GM12801 (cell line): Measurements from ENCODE around the gene ZNF556.

Experiments used
- TF ChIP-seq, protein P1 (sequence below): IDR thresholded peaks from one replicate; pipeline ENCODE4 v1.5.1; 2011; ENCODE audit warnings: control low read depth; ENCODE audit not compliant: insufficient read length; ENCODE audit errors: extremely low read depth

Gene ZNF556

DNA sequence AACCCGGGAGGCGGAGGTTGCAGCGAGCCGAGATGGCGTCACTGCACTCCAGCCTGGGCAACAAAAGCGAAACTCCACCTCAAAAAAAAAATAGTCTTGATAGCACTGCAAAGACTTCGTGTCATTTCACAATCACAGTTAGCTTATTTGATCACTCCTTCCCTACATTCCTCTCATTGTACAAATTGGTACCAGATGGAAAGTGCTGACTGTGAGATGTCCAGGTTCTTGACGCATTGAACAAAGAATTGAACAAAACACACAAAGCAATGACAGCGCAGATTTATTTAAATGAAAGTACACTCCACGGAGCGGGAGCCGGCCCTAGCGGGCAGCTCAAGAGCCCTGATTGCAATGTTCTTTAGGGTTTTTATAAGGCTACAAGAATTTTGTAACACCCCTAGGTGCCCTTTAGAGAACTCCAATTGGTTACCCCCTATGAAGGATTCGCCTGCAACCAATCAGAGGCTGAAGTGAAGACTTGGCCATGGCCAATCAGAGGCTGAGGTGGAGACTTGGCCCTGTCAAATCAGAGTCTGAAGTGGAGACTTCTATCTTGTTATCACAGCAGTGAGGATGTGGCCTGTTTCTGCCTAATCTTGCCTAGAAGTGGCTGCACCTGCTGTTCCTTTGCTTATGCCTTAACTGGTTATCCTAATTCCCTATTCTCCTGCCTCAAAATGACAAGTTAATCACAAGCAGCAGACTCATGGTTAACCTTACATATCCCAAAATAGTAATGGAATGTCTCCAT lies 16.7 kb downstream of the ZNF556 start:
- TF ChIP-seq, protein P1, sequence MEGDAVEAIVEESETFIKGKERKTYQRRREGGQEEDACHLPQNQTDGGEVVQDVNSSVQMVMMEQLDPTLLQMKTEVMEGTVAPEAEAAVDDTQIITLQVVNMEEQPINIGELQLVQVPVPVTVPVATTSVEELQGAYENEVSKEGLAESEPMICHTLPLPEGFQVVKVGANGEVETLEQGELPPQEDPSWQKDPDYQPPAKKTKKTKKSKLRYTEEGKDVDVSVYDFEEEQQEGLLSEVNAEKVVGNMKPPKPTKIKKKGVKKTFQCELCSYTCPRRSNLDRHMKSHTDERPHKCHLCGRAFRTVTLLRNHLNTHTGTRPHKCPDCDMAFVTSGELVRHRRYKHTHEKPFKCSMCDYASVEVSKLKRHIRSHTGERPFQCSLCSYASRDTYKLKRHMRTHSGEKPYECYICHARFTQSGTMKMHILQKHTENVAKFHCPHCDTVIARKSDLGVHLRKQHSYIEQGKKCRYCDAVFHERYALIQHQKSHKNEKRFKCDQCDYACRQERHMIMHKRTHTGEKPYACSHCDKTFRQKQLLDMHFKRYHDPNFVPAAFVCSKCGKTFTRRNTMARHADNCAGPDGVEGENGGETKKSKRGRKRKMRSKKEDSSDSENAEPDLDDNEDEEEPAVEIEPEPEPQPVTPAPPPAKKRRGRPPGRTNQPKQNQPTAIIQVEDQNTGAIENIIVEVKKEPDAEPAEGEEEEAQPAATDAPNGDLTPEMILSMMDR = no peak

DNA sequence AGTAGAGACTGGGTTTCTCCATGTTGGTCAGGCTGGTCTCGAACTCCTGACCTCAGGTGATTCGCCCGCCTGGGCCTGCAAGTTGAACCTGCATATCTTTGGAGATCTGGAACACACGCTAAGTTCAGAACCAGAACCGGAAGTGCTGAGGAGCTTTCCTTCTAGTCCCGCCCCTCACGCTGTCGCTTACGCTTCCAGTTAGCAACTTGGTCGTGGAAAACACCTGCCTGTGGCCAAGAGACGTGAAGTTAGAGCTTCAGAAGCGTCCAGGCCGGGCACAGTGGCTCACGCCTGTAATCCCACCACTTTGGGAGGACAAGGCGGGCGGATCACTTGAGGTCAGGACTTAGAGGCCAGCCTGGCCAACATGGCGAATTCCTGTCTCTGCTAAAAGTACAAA lies 18.6 kb downstream of the ZNF556 start:
- TF ChIP-seq, protein P1 = no peak

DNA sequence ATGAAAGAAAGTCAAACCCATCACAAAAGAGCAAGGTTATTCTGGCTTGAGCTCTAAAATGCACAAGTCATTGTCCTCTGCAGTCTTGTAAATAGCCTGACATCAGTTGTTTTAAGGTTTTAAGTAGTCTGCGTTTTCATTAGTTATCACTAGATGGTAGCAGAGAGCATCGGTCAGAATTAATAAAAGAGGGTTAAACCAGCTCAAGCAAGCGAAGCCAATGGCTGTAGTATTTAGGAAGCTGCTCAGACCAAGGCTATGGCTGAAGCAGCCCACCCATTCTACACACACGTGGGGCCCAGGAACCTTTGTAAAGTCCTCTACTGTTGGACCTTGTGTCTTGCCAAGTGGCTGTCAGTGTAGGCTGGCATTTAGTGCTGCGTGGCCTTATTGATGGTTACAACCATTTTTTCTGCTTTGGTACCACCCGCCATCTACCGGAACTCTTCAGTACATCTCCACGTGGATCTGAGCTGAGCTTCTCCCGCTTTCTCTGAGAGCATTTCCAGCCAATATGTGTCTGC lies 20.3 kb downstream of the ZNF556 start:
- TF ChIP-seq, protein P1 = no peak

DNA sequence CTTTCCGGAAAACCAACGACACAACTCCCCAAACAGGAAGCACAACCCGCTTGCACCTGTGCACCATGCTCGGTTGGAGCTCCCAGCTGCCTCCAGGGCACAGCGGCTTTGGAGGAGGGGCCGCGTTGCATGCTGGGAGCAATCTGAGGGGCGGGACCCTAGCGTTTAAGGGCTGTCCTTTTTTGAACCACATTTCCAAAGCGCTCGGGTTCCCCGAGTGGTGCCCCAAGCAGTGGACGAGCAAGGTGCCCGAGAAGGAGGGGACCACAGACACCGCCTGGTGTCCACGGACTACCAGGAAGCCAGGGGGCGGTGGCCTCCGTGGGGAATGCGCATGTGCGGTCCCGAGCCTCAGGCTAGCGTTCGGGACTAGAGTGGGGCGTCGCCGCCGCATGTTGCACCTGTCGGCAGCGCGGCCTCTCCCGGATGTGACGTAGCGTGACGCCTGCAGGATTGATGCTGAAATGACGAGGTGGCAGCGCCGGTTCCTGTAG lies 21.6 kb downstream of the ZNF556 start:
- TF ChIP-seq, protein P1 = no peak

DNA sequence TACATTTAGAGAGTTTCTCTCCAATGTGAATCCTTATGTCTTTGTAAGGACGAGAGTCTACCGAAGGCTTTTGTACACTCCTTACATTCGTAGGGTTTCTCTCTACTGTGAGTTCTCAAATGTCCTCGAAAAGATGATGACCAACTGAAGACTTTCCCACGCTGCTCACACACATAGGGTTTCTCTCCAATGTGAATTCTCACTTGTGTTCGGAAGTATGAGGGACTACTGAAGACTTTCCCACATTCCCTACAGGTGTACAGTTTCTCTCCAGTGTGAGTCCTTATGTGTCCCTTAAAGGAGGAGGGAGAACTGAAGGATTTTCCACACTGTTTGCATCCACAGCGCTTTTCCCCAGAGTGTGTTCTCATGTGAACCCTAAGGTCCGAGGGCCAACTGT lies 29.6 kb downstream of the ZNF556 start:
- TF ChIP-seq, protein P1 = no peak

DNA sequence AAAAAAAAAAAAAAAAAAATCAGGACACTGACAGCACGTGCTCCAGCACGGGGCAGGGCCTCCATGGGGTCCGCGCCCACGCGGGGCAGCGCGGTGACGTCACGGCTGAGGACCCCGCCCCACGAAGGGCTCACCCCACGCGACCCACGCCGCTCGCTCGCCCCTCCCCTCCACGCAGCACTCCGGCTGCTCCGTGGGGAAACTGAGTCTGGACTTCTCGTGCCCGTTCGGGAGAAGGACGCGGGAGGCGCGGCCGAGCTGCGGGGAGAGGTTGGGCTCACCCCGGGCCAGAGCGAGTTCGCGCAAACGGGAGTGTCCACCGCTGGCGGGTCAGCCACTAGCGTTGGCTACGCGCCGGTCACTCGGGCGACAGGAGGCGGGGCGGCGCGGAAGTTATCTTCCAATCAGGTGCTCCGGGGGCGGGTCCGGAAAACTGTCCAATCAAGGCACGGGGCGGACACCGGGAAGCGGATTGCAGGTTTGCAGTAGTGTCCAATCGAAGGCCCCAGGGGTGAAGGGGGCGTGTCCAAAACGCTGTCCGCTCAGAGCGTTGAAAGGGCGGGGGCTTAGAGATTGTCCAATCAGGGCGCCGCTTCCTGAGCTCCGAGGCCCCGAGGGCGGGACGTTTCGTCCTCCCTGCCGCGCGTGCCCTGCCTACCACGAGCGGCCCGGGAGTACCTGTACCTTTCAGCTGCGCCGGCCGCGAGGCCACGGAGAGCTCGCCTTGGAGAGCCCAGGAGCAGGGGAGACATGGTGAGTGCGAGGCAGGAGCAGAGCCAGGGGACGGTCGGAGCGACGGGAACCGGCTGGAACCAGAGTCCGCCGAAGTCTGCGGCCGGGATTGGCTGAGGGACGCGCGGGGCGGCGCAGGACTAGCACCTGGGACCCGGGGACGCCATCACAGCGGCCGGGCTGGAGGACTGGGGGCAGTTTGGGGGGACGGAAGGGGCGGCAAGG lies 33.4 kb downstream of the ZNF556 start, which contains the start of gene ZNF57:
ZNF57 (plus strand) TSS at position 633 of the 957 bp plus-strand sequence; CDS start at position 751, 118 bp downstream.
- TF ChIP-seq, protein P1 = no peak

DNA sequence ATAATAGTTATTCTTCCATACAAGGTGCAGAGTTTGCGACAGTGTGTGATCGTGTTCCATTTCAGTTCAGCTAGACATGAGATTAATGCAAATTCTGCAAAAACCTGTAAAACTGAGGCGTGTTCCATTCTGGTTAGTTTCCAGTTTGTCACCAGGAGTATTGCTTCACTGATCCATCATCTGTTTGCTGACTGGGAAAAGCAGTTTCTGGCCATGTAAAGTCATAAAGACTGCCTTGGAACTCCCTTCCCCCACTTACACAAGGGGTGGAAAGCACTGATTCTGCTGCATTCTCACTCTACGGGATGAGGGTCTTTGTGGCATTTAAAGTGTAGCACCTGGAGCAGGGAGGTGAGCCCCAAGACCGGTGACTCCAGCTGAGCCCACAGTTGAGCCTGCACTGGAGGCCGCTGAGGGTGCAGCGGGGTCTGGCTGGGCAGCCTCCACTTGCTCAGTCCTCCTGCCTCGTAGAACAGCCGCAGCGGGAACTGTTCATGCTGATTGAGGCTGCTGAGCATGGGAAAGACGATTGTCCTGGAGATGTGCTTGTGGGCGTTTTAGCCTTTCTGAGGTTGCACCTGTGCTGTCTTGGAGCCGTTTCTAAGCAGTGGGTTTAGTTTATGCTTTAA lies 35.6 kb downstream of the ZNF556 start:
- TF ChIP-seq, protein P1 = no peak
